B cell (primary cell): ENCODE data around the gene NVL. TPM values are rescaled to one million over a fixed set of nuclear protein-coding genes. Genes with fewer than 3 reads are reported as not detected.
A peak's percentile ranks its signal among the peaks of the same experiment; 100 is the strongest.

Experiments used
- ATAC-seq: fragments of 200-7000 bp; cut with Tn5 transposase; one replicate; pipeline ENCODE4 v1.10.0; 2021; ENCODE audit warnings: low read depth, mild to moderate bottlenecking, moderate number of reproducible peaks, moderate library complexity
- CTCF ChIA-PET: fragments of 350-600 bp; sonication (Branson Sonifier 250); formaldehyde crosslinking; loops from one replicate; lab custom pipeline; 2021; ENCODE audit warnings: antibody characterized with exemption, inconsistent platforms; lab: Charles Lee
- POLR2A ChIA-PET: fragments of 350-600 bp; sonication (Branson Sonifier 250); formaldehyde crosslinking; loops from one replicate; lab custom pipeline; 2021; ENCODE audit warnings: antibody characterized with exemption; lab: Charles Lee
- DNase-seq: peaks from one replicate; pipeline ENCODE4 v3.0.0; 2013
- H2AFZ ChIP-seq: 2 replicates; pipeline ENCODE4 v1.6.1; 2012; ENCODE audit warnings: mild to moderate bottlenecking, low read depth, low read length; ENCODE audit not compliant: insufficient read depth, poor library complexity, severe bottlenecking
- H3K27ac ChIP-seq, 2 donors: 1 replicate in 1 of 2; 2 replicates in 1 of 2; pipeline ENCODE4 v1.5.1; 2012 to 2013; ENCODE audit warnings: low read length in 2 of 2, mild to moderate bottlenecking in 2 of 2, moderate library complexity in 1 of 2
- H3K27me3 ChIP-seq, 4 experiments: fragments of 200-600 bp in 1 of 4; sonication (generic) in 1 of 4; replicated peaks in 1 of 4; 1 replicate in 2 of 4; 2 replicates in 2 of 4; pipeline versions ENCODE4 v1.6.1 to v1.7.0; 2013 to 2016; ENCODE audit warnings: low read length in 3 of 4, mild to moderate bottlenecking in 2 of 4, mixed read lengths in 1 of 4, moderate library complexity in 1 of 4; ENCODE audit not compliant: insufficient read depth in 4 of 4, control insufficient read depth in 3 of 4; ENCODE audit errors: control extremely low read depth in 1 of 4
- H3K36me3 ChIP-seq, 2 experiments: replicated peaks in 1 of 2; 1 replicate in 1 of 2; 2 replicates in 1 of 2; pipeline versions ENCODE4 v1.6.1 to v1.7.1; 2013; ENCODE audit warnings: low read length in 1 of 2; ENCODE audit not compliant: insufficient read depth in 2 of 2, control insufficient read depth in 1 of 2; ENCODE audit errors: control extremely low read depth in 1 of 2, extremely low read depth in 1 of 2
- H3K4me1 ChIP-seq, 2 donors: fragments of 200-600 bp in 1 of 2; sonication (generic) in 1 of 2; 1 replicate in 1 of 2; 2 replicates in 1 of 2; pipeline versions ENCODE4 v1.5.1 to v1.6.1; 2013 to 2017; ENCODE audit warnings: low read length in 2 of 2; ENCODE audit not compliant: control insufficient read depth in 2 of 2, insufficient read depth in 2 of 2
- H3K4me2 ChIP-seq: replicated peaks from 2 replicates; pipeline ENCODE3; 2012; ENCODE audit warnings: mild to moderate bottlenecking, low read depth, low read length; ENCODE audit not compliant: poor library complexity, severe bottlenecking
- H3K4me3 ChIP-seq, 5 experiments: fragments of 200-600 bp in 1 of 5; sonication (generic) in 1 of 5; 1 replicate in 3 of 5; 2 replicates in 2 of 5; pipeline versions ENCODE4 v1.5.1 to v1.7.0; 2011 to 2016; ENCODE audit warnings: low read length in 4 of 5, mild to moderate bottlenecking in 4 of 5, low read depth in 2 of 5, control low read depth in 1 of 5, moderate library complexity in 1 of 5; ENCODE audit not compliant: insufficient read depth in 1 of 5; ENCODE audit errors: control extremely low read depth in 1 of 5, extremely low read depth in 1 of 5
- H3K79me2 ChIP-seq: fragments of 200-600 bp; sonication (generic); one replicate; pipeline ENCODE4 v1.6.0; 2016; ENCODE audit warnings: low read length; ENCODE audit not compliant: control insufficient read depth, insufficient read depth
- H3K9ac ChIP-seq: fragments of 200-600 bp; sonication (generic); 2 replicates; pipeline ENCODE4 v1.6.1; 2017; ENCODE audit warnings: mild to moderate bottlenecking, low read length, moderate library complexity
- H3K9me3 ChIP-seq, 3 donors: one replicate each; pipeline versions ENCODE4 v1.6.1 to v1.7.1; 2013; ENCODE audit warnings: low read length in 2 of 3; ENCODE audit not compliant: control insufficient read depth in 2 of 3, insufficient read depth in 1 of 3; ENCODE audit errors: control extremely low read depth in 1 of 3
- H4K20me1 ChIP-seq: 2 replicates; pipeline ENCODE4 v1.6.0; 2012; ENCODE audit warnings: mild to moderate bottlenecking, low read length; ENCODE audit not compliant: insufficient read depth, control insufficient read depth, poor library complexity, severe bottlenecking
- H3K27ac Mint-ChIP-seq: one replicate; pipeline ENCODE4 v1.8.0; 2021; ENCODE audit warnings: mixed read lengths
- H3K27me3 Mint-ChIP-seq: one replicate; pipeline ENCODE4 v1.8.0; 2021; ENCODE audit warnings: mixed read lengths
- H3K4me1 Mint-ChIP-seq: one replicate; pipeline ENCODE4 v1.8.0; 2021; ENCODE audit warnings: mixed read lengths
- H3K4me3 Mint-ChIP-seq: one replicate; pipeline ENCODE4 v1.8.0; 2021; ENCODE audit warnings: mixed read lengths
- H3K9me3 Mint-ChIP-seq: one replicate; pipeline ENCODE4 v1.8.0; 2022; ENCODE audit warnings: mixed read lengths; ENCODE audit not compliant: insufficient read depth
- CTCF ChIP-seq: fragments of 200-600 bp; IDR thresholded peaks from one replicate; pipeline ENCODE4 v1.8.0; 2022; ENCODE audit warnings: antibody characterized with exemption, mild to moderate bottlenecking
- EZH2 ChIP-seq: IDR thresholded peaks from 2 replicates; pipeline ENCODE4 v1.6.1; 2012; ENCODE audit warnings: borderline replicate concordance, low read depth, mild to moderate bottlenecking, moderate library complexity, low read length; ENCODE audit not compliant: insufficient read depth, poor library complexity, severe bottlenecking
- WGBS: methylation state at CpG from one replicate; pipeline ENCODE4 v1.1.5; 2013; ENCODE audit warnings: missing lambda C conversion rate; ENCODE audit not compliant: insufficient coverage; 5-methylcytosine and 5-hydroxymethylcytosine counted together
- intact Hi-C: fragments of 100-400 bp; cut with micrococcal nuclease; formaldehyde crosslinking; loops from one replicate; pipeline ENCODE4 v1.10.0; 2022
- polyA plus RNA-seq: library from polyadenylated mRNA; depleted of rRNA; stranded (reverse); fragments of >200 nt; gene quantifications from 2 replicates; pipeline ENCODE4 v1.2.3, GENCODE V29; 2012
- total RNA-seq, 2 donors: library from RNA; stranded (reverse); fragments of 120-200 nt in 1 of 2; gene quantifications; 1 replicate in 1 of 2; 2 replicates in 1 of 2; pipeline versions ENCODE4 v1.2.3 to v1.2.4, GENCODE V29; 2013 to 2022

NVL gene
- total and polyA plus RNA-seq, 2 donors (not counting 1 experiment from before 2014, with no cell fraction given): 28.1 to 45.5 TPM

GRCh38 chr1:224192082-224192788 lies 137.7 kb downstream of the NVL start:
- Histone ChIP-seq H3K9ac (no peak overlapping the region), H3K4me1 (peaks cover 10 to 12% of the 10 kb centered on the region in 2 donors), H2AFZ (no peak overlapping the region), H3K36me3 (peaks cover 11 to 44% of the 10 kb centered on the region in 2 experiments), H3K27ac (peak overlapping the region; percentile 17 to 44), H3K9me3 (no peaks in the 10 kb centered on the region), H3K4me3 (no peak overlapping the region), H3K4me2 (no peak overlapping the region), H4K20me1 (peaks cover 36% of the 10 kb centered on the region), H3K79me2 (peaks cover 71% of the 10 kb centered on the region), H3K27me3 (no peaks in the 10 kb centered on the region)
- POLR2A ChIA-PET: interaction anchor here (0.8 to 0.9 kb wide), 2 partner anchors 10 to 78 kb away, joined by 3 to 4 read pairs; partner anchors contain the start of gene DEGS1
- intact Hi-C loops: loop anchor here (1.0 kb wide), 1 partner anchor 10 kb away; no protein-coding TSS in a partner anchor
- WGBS: 71% methylated on average over 1 of the region's 5 CpGs
- DNase-seq (peak; percentile 54), ATAC-seq (peak; percentile 68)
- Mint-ChIP-seq H3K4me1 (peaks cover 38% of the 10 kb centered on the region), H3K9me3 (no peaks in the 10 kb centered on the region), H3K27me3 (no peaks in the 10 kb centered on the region), H3K27ac (peak overlapping the region; percentile 63), H3K4me3 (no peak overlapping the region)
- CTCF ChIA-PET: interaction anchor here (0.7 to 1.3 kb wide), 5 partner anchors 17 to 265 kb away, joined by 3 to 4 read pairs (median 3); no protein-coding TSS in a partner anchor
- TF ChIP-seq EZH2 (no peak), CTCF (no peak)

GRCh38 chr1:224189561-224189960 lies 140.4 kb downstream of the NVL start:
- 100% methylated on average over 5 of the region's 7 CpGs for WGBS

More at GRCh38 chr1:224189561-224189960, 140.4 kb downstream of the NVL start:
- Mint-ChIP-seq H3K4me1 (peaks cover 40% of the 10 kb centered on the region), H3K27ac (no peak overlapping the region), H3K9me3 (no peaks in the 10 kb centered on the region), H3K4me3 (no peak overlapping the region), H3K27me3 (no peaks in the 10 kb centered on the region)
- CTCF ChIA-PET: no interaction called here
- Histone ChIP-seq H3K27me3 (no peaks in the 10 kb centered on the region), H3K79me2 (peaks cover 92% of the 10 kb centered on the region), H4K20me1 (peaks cover 58% of the 10 kb centered on the region), H3K4me1 (peaks cover 34 to 38% of the 10 kb centered on the region in 2 donors), H3K4me2 (no peak overlapping the region), H3K9ac (no peak overlapping the region), H3K9me3 (peaks cover 0 to 6% (median 0%) of the 10 kb centered on the region in 3 donors), H3K4me3 (no peak overlapping the region), H3K36me3 (peaks cover 5 to 38% of the 10 kb centered on the region in 2 experiments), H2AFZ (no peak overlapping the region), H3K27ac (peak overlapping the region in 1 of 2 donors; percentile 20)
- no peak for ATAC-seq
- DNase-seq: no peak
- POLR2A ChIA-PET: no interaction called here
- no peak for TF ChIP-seq CTCF
- TF ChIP-seq EZH2: no peak
- intact Hi-C loops: no loop called here
